Motor neuron (in vitro differentiated cells): ENCODE results near the gene ENOX2. TPM values are rescaled to one million over a fixed set of nuclear protein-coding genes. Genes with fewer than 3 reads are reported as not detected.
A peak's percentile ranks its signal among the peaks of the same experiment; 100 is the strongest.

Source experiments
- ATAC-seq, 8 experiments: fragments of 200-7000 bp; cut with Tn5 transposase; replicated peaks in 6 of 8; 2 replicates each; pipeline ENCODE4 v1.8.0; 2021; ENCODE audit warnings: mild to moderate bottlenecking in 8 of 8, moderate library complexity in 8 of 8
- H3K27ac ChIP-seq, 2 donors: fragments of 250-450 bp; sonication (Bioruptor Pico); 2 replicates each; pipeline ENCODE4 v1.9.0; 2021; ENCODE audit warnings: antibody characterized with exemption in 2 of 2, mild to moderate bottlenecking in 2 of 2, moderate library complexity in 1 of 2
- H3K4me1 ChIP-seq, 2 donors: fragments of 250-450 bp; sonication (Bioruptor Pico); replicated peaks in 1 of 2; 2 replicates each; pipeline ENCODE4 v1.6.1; 2021; ENCODE audit warnings: antibody characterized with exemption in 2 of 2, mild to moderate bottlenecking in 2 of 2, moderate library complexity in 1 of 2
- H3K4me3 ChIP-seq, 5 donors: fragments of 250-450 bp; sonication (Bioruptor Pico); 2 replicates each; pipeline ENCODE4 v1.9.0; 2021; ENCODE audit warnings: antibody characterized with exemption in 5 of 5, mild to moderate bottlenecking in 5 of 5, moderate library complexity in 4 of 5
- WGBS, 10 experiments: fragments of 450-650 bp; shearing (Covaris generic); methylation state at CpG; one replicate each; pipeline ENCODE4 v1.0.0; 2022; 5-methylcytosine and 5-hydroxymethylcytosine counted together
- in situ Hi-C, 9 experiments: fragments of 400-800 bp; cut with MboI; loops; one replicate each; pipeline ENCODE4 v1.15.0; 2021; ENCODE audit warnings: low sequenced_read_pairs in 9 of 9, low pct_unique_long_range_greater_than_20kb in 2 of 9; ENCODE audit not compliant: unreplicated experiment in 9 of 9
- total RNA-seq, 8 experiments: library from RNA; unstranded; fragments of 300-600 nt; gene quantifications; 2 replicates each; pipeline versions ENCODE4 v1.2.3 to v1.2.4, GENCODE V29; 2022

Gene ENOX2
- total RNA-seq, 8 experiments from 2014 or later, result 7.9 to 34.8 (median 12.7) TPM

DNA sequence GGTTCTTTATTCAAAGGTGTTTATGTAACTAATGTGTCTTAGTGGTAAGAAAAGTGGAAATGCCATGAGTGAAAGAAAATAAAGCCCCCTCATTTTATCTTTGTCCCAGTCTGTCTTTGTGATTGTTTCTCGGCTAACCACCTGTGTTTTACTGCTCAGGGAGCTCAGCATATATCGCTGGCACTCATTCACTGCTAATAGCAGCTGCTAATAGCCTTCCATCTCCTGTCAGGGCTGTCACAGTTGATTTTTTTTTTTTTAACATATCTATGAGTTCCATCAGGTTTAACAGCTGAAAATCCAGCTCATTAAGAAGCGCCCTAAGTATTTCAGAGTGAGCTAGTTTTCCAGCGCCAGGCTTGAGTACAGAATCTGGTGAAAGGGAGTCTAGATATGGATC, 295.6 kb downstream of the ENOX2 start:
- in situ Hi-C loops, result no loop called here
- Histone ChIP-seq H3K4me3 (no peak overlapping the region), H3K4me1 (peaks cover 0 to 18% of the 10 kb centered on the region in 2 donors), H3K27ac (no peak overlapping the region)
- no peak for ATAC-seq
- 29 to 80% (median 37%) methylated on average over 1 to 4 of the region's 4 CpGs; no CpG with 5 or more reads in 5 of the 10 experiments for WGBS, 10 experiments

DNA sequence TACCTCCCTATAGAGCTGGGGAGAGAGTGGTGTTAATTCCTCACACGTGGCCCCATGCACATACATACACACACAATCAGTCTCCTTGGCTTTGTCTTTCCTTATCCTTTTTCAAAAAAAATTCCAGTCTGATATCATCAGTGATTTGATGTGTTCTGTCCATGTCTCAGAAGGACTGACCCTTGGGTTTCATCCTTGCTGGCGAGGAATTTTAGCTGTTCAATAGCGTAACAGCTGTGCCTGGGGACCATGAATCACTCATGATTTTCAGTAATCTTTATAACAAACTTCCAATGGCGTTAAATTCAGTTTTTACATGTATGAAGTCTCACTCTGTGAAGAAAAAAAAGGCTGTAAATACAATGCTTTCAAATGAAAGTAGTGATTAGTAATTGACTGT, 296.6 kb downstream of the ENOX2 start:
- ATAC-seq, result no peak
- Histone ChIP-seq H3K27ac (no peak overlapping the region), H3K4me3 (no peak overlapping the region), H3K4me1 (peaks cover 0 to 18% of the 10 kb centered on the region in 2 donors)
- 28 to 100% (median 63%) methylated on average over 1 to 4 of the region's 4 CpGs; no CpG with 5 or more reads in 4 of the 10 experiments for WGBS, 10 experiments
- in situ Hi-C loops, result no loop called here

DNA sequence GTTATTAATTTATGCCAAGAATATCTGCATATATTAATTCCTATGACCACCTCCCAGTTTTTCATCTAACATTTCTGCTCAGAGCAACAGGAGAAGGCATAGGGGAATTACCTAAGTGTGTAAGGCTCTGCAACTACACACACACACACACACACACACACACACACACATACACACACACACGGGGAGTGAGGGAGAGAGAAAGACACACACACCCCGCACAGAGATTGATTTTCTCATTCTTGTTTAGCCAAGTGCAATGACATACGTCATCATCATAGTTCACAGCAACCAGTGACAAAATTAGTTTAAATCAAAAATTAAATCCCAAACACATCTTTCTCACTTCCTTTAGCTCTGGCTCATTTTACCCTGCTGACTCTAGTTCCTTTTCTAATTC, 298.1 kb downstream of the ENOX2 start:
- ATAC-seq, result peak in 5 of 8 experiments; percentile 50 to 74 (median 67)
- in situ Hi-C loops, result no loop called here
- no peak overlapping the region for H3K27ac ChIP-seq
- 53% methylated on average over 2 of the region's 3 CpGs; no CpG with 5 or more reads in 9 of the 10 experiments for WGBS, 10 experiments
- H3K4me3 ChIP-seq, result no peak overlapping the region
- peaks cover 0 to 18% of the 10 kb centered on the region in 2 donors for H3K4me1 ChIP-seq

DNA sequence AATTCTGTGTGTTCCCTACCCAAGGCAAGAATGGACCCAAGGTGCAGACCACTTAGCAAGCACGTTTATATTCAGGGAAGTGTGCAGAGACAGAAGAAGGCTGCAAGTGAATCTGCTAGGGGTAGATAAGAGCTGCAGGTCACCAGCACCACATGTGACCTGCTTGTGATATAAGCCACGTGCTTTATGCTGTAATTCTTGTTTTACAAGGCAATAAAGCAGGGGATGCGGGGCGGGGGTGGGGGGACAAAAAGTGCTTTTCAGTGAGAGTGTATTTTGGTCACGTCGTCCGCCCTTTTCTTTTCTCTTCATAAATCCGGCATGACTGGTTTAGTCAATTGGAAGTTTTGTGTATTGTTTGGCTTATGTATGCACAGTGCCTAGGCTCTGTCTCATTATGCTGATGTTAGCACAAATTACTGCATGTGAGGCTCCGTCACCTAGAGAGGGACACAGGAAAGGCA, 308.5 kb downstream of the ENOX2 start:
- in situ Hi-C loops, result no loop called here
- peak in 5 of 8 experiments; percentile 90 to 96 (median 95) for ATAC-seq
- Histone ChIP-seq H3K27ac (peak overlapping the region in 1 of 2 donors; percentile 56), H3K4me3 (no peak overlapping the region), H3K4me1 (peaks cover 7 to 18% of the 10 kb centered on the region in 2 donors)
- WGBS, 10 experiments, result 0 to 41% (median 40%) methylated on average over 1 to 4 of the region's 9 CpGs; no CpG with 5 or more reads in 7 of the 10 experiments

DNA sequence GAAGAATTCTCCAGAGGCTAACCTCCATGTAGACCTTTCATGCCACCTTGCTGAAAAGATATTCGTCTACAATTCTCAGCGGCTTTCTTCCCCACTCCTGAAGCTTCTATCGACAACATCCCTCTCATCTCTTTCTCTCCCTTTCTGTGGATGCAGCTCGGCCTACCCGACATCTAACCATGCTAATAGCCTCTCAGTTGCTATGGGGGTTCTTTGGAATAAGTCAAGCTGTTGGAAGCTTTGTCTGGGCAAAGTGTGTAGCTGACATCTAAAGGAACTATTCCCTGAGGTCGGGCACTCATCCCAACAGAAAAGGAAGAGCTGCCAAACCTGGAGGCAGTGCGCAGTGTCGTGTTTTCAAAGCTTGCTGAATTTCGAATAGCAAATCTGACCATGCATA, 309.1 kb downstream of the ENOX2 start:
- WGBS, 10 experiments, result 40 to 100% methylated on average over 3 to 9 of the region's 9 CpGs; no CpG with 5 or more reads in 8 of the 10 experiments
- peak in 2 of 8 experiments; percentile 38 to 44 for ATAC-seq
- peaks cover 7 to 18% of the 10 kb centered on the region in 2 donors for H3K4me1 ChIP-seq
- peak overlapping the region in 1 of 2 donors; percentile 50 for H3K27ac ChIP-seq
- H3K4me3 ChIP-seq, result no peak overlapping the region
- in situ Hi-C loops, result no loop called here

DNA sequence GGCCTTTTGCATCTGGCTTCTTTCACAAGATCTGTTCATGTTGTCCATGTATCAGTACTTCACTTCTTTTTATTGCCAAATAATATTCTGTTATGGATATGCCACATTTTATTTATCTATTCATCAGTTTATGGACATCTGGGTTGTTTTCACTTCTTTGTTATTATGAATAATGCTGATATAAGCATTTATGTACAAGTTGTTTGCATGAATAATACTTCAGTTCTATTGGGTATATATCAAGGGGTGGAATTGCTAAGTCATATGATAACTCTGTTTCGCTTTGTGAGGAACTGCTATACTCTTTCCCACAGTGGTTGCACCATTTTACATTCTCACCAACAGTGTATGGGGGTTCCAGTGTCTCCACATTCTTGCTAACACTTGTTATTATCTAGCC, 310.8 kb downstream of the ENOX2 start:
- WGBS, 10 experiments, result 17 to 100% (median 41%) methylated on average over 1 of the region's 1 CpG; no CpG with 5 or more reads in 4 of the 10 experiments
- H3K27ac ChIP-seq, result no peak overlapping the region
- in situ Hi-C loops, result no loop called here
- peaks cover 7 to 18% of the 10 kb centered on the region in 2 donors for H3K4me1 ChIP-seq
- peak in 1 of 8 experiments; percentile 65 for ATAC-seq
- no peak overlapping the region for H3K4me3 ChIP-seq

DNA sequence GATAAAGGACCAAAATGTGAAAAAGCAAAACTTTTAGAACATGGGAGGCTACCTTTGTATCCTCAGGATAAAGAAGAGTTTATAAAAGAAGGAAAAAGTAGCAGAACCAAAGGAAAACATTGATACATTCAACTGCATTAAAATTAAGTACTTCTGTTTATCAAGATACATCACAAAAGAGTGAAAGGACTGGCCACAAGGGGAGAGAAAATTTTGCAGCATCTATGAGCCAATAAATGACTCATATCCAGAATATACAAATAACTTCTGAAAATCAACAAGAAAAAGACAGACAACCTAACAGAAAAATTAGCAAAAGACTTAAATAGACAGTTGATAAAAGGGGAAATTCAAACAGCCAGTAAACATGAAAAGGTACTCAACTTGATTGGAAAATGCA, 324.1 kb downstream of the ENOX2 start:
- in situ Hi-C loops, result no loop called here
- no peaks in the 10 kb centered on the region for H3K4me1 ChIP-seq
- ATAC-seq, result no peak
- no peak overlapping the region for H3K4me3 ChIP-seq
- no peak overlapping the region for H3K27ac ChIP-seq

DNA sequence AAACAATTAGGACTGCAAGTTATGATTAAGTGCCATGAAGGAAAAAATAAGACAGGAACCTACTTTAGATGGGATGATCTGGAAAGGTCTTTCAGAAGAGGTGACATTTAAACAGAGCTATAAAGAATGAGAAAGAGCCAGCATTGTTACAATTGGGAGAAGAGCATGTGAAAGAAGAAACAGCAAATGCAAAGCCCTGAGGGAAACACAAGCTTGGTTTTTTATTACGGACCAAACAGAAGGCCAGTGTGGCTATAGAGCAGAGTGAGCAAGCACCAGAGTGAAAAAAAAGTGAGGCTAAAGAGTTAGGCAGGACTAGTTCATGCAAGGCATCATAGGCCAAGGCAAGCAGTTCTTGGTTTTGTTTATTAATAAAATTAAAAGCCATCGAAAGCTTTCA, 325.6 kb downstream of the ENOX2 start:
- 11 to 100% (median 76%) methylated on average over 1 to 2 of the region's 2 CpGs; no CpG with 5 or more reads in 4 of the 10 experiments for WGBS, 10 experiments
- Histone ChIP-seq H3K4me3 (no peak overlapping the region), H3K27ac (no peak overlapping the region), H3K4me1 (no peaks in the 10 kb centered on the region)
- no peak for ATAC-seq
- in situ Hi-C loops, result no loop called here

DNA sequence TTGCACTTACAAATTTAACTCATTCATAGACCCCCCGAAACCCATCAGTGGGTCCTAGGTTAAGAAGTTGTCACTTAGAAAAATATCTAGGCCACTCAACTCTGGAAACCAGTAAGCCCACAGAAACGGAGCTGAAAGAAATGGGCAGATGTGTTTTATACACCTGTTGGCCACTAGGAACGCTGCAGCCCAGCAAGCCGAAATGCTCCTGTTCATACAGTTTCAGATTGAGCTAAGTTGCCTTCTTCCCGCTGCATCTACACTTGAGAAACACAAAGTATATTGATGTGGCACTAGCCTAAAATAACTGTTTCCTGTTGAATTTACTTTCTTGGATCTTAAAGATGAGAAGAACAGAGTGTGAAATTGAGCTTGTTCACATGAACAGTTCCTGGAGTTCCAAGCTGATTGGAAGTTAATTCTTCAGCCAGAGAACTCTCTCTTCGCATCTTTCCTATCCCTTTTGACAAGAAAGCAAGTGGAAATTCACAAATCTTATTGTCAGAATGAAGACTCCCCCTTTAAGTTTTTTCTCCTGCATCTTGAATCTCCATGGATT, 327.1 kb downstream of the ENOX2 start:
- no peak overlapping the region for H3K4me3 ChIP-seq
- ATAC-seq, result peak in 4 of 8 experiments; percentile 24 to 47 (median 35)
- WGBS, 10 experiments, result 0 to 83% (median 38%) methylated on average over 1 to 6 of the region's 6 CpGs; no CpG with 5 or more reads in 5 of the 10 experiments
- in situ Hi-C loops, result no loop called here
- H3K27ac ChIP-seq, result no peak overlapping the region
- H3K4me1 ChIP-seq, result no peaks in the 10 kb centered on the region

Other genes with a start within 250 kb of the ENOX2 start
- 10 to 100 TPM in 1 of 8 experiments, under 1 TPM in 4, not detected in 3; 0.42 to 41.8 (median 0.69) TPM for gene ARHGAP36, start 155.1 kb upstream of the ENOX2 start, total RNA-seq